GM23338 (cell line): Measurements from ENCODE around the gene CCNI2.

Source experiments
- CREB1 ChIP-seq: fragments of 250-450 bp; sonication (Bioruptor Pico); IDR thresholded peaks from 2 replicates; pipeline ENCODE4 v1.5.0; 2020; ENCODE audit warnings: low read depth, mild to moderate bottlenecking, moderate library complexity
- EZH2phosphoT487 ChIP-seq: fragments of 200-600 bp; sonication (generic); IDR thresholded peaks from one replicate; pipeline ENCODE4 v1.8.1; 2018; ENCODE audit warnings: antibody characterized with exemption; ENCODE audit not compliant: unreplicated experiment
- JUNB ChIP-seq: IDR thresholded peaks from one replicate; pipeline ENCODE4 v1.6.1; 2016; ENCODE audit warnings: antibody characterized with exemption; ENCODE audit not compliant: unreplicated experiment
- POLR2AphosphoS5 ChIP-seq: IDR thresholded peaks from 2 replicates; pipeline ENCODE4 v1.6.1; 2016; ENCODE audit warnings: antibody characterized with exemption, low read depth
- ZNF462 ChIP-seq: fragments of 250-450 bp; sonication (Bioruptor Pico); IDR thresholded peaks from 2 replicates; pipeline ENCODE4 v1.5.0; 2020; ENCODE audit warnings: mild to moderate bottlenecking, moderate library complexity
- TF ChIP-seq, protein P1 (sequence below), 2 experiments: fragments of 200-600 bp in 1 of 2; sonication (generic) in 1 of 2; conservative IDR thresholded peaks; 2 replicates each; pipeline versions ENCODE4 v1.5.1 to v1.6.1; 2016 to 2017; ENCODE audit warnings: antibody characterized with exemption in 2 of 2, low read depth in 2 of 2, mild to moderate bottlenecking in 2 of 2, moderate library complexity in 1 of 2

DNA sequence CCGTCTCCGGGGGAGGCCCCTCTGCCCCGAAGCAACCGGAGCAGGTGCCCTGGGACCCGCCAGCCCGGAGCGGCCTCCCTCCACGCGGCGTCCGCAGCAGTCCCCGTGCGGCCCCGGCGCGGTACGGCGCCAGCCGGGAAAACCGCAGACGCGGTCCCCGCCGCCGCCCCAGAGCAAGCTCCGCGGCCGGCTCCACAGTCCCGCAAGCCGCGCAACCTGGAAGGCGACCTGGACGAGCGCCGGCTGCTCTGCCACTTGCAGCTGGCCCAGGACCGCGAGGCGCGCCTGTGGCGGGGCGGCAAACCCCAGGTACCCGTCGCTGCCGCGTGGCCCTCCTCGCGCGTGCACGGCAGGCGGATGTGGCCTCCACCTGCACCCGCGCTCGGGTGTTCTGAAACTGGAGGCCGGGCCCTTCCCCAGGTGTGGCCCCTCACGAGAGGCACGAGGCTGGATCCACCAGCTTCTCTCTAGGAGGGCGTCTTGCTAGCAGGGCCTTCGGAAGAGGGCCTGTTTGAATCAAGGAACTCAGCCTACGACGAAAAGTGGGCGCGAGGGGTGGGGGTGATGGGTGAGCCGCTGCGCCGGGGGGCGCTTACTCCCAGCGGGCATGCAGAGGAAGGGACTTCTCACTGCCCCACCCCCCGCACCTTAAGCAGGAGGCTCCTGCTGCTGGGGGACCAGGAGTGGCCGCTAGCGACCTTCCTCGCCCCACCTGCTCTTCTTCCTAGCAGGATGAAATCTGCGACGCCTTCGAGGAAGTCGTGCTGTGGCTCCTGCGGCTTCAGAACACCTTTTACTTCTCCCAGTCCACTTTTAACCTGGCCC lies 602 bp downstream of the CCNI2 start:
- TF ChIP-seq, protein P1, sequence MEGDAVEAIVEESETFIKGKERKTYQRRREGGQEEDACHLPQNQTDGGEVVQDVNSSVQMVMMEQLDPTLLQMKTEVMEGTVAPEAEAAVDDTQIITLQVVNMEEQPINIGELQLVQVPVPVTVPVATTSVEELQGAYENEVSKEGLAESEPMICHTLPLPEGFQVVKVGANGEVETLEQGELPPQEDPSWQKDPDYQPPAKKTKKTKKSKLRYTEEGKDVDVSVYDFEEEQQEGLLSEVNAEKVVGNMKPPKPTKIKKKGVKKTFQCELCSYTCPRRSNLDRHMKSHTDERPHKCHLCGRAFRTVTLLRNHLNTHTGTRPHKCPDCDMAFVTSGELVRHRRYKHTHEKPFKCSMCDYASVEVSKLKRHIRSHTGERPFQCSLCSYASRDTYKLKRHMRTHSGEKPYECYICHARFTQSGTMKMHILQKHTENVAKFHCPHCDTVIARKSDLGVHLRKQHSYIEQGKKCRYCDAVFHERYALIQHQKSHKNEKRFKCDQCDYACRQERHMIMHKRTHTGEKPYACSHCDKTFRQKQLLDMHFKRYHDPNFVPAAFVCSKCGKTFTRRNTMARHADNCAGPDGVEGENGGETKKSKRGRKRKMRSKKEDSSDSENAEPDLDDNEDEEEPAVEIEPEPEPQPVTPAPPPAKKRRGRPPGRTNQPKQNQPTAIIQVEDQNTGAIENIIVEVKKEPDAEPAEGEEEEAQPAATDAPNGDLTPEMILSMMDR (conservative IDR thresholded peaks at IDR 0.05; ENCODE audit: low read depth in 2 of 2): peak in 1 of 2 experiments; percentile 24; a peak in 2 of 4 replicates
- no peak for TF ChIP-seq EZH2phosphoT487
- no peak for TF ChIP-seq POLR2AphosphoS5
- TF ChIP-seq CREB1 (CRISPR knock-in tag): no peak
- TF ChIP-seq ZNF462: no peak
- no peak for TF ChIP-seq JUNB
